ENCODE data around the gene ISOC2.
"Not testable (repeated sequence)": the region's sequence is repeated elsewhere in the genome, so short reads cannot be mapped to it uniquely, and the experiment has no call there.

The ISOC2 gene

DNA sequence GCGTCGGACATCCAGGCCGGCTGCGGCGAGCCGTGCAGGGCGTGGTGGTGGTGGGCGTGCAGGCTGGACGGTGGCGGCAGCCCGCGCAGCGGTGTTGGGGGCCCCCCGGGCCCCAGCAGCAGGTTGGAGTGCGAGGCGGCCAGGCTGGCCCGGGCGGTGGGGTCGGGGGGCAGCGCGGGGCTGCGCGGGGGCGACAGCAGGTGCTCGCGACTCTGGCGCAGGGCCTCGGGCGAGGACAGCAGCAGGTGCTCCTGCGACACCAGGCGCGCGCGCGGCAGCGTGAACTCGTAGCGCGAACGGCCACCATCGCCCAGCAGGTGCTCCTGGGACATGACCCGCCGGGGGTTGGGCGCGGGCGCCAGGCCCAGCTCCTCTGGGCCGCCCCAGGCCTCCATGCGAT is 28.1 kb downstream of the ISOC2 start:
- TF ChIP-seq JUND (IDR thresholded peaks at IDR 0.05; ENCODE audit: low read depth): no peak
- in situ Hi-C loops (cut with HindIII; ENCODE audit: low pct_unique_long_range_greater_than_20kb, low sequenced_read_pairs): no loop called here
- no peak for DNase-seq (ENCODE audit: low read depth in 1 of 2, low spot score in 1 of 2)

DNA sequence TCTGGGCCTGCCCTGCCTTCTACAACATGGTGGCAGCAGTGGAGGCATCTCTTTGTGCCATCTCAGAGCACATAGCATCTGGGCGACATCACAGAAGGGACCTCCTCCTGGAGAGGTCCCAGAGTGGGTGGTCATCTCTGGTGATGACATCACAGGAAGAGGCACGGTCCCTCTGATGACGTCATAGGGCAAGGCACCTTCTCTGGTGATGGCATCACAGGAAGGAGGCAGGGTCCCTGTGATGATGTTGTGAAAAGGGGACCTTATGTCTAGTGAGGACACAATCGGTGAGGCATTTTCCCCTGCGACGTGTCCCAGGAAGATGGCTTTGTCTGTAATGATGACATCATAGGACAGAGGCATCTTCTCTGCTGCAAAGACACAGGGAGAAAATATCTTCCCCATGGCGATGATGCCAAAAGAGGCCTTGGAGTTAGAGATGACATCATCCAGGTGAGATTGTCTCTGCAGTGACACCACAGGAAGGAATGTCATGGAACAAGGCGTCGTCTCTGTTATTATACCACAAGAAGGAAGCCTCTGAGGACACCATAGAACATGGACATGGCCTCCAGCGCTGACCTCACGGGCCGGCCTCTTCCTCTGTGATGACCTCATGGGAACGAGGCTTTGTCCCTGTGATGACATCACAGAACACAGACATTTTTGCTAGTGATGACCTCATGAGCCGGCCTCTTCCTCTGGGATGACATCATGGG is 29.0 kb downstream of the ISOC2 start:
- in situ Hi-C loops (cut with HindIII; ENCODE audit: low pct_unique_long_range_greater_than_20kb, low sequenced_read_pairs): no loop called here
- DNase-seq (ENCODE audit: low read depth in 1 of 2, low spot score in 1 of 2): no peak
- no peak for TF ChIP-seq JUND (IDR thresholded peaks at IDR 0.05; ENCODE audit: low read depth)

DNA sequence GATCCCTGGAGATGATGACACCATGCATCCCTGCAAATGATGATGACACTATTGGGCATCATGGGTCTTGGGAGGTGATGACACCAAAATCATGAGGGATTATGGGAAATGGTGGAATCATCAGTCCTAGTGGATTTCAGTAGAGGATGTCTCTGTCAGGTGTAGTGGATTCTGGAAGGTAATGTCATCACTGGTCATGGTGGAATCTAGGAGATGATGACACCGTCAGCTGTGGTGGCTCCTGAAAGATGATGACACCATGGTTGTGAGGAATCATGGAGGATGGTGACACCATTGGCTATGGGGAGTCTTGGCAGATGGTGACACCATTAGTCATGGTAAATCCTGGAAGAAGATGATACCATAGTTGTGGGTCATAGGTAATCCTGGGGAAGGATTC is 30.3 kb downstream of the ISOC2 start:
- DNase-seq (ENCODE audit: low read depth in 1 of 2, low spot score in 1 of 2): no peak
- in situ Hi-C loops (cut with HindIII; ENCODE audit: low pct_unique_long_range_greater_than_20kb, low sequenced_read_pairs): no loop called here
- no peak for TF ChIP-seq JUND (IDR thresholded peaks at IDR 0.05; ENCODE audit: low read depth)

DNA sequence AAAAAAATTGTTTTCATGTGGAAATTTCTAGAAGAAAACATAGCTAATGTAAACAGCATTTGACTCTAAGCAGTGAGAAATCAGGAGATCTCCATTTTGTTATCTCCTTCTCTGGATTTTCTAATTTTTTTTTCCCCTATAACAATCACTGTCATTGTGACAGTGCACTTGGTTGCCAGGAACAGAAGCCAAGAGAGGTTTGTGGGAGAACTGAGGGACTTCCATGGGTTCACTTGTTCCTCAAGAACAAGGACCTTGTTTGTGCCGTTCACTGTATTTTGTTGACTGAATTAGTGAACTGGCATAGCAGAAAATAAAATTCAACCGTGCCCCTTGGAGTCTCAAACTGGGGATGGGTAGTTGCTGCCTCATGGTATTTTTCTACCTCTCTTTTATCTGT is 35.4 kb downstream of the ISOC2 start:
- in situ Hi-C loops (cut with HindIII; ENCODE audit: low pct_unique_long_range_greater_than_20kb, low sequenced_read_pairs): no loop called here
- no peak for TF ChIP-seq JUND (IDR thresholded peaks at IDR 0.05; ENCODE audit: low read depth)
- no peak for DNase-seq (ENCODE audit: low read depth in 1 of 2, low spot score in 1 of 2)

DNA sequence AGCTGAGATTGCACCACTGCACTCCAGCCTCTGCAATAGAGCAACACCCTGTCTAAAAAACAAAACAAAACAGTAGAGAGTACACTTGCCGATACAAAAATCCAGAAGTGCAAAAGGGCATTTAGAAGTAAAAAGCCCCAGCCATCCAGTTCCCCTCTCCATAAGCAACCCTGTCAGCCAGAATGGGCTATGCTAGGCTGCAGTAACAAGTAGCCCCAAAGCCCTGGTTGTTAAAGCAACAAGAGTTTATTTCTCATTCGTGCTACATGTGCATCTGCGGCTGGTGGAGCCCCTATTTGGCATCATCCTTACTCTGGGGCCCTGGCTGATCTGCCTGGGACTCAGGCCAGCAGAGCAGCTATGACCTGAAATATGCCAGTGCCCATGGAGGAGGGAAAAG is 36.9 kb downstream of the ISOC2 start:
- in situ Hi-C loops (cut with HindIII; ENCODE audit: low pct_unique_long_range_greater_than_20kb, low sequenced_read_pairs): no loop called here
- no peak for DNase-seq (ENCODE audit: low read depth in 1 of 2, low spot score in 1 of 2)
- no peak for TF ChIP-seq JUND (IDR thresholded peaks at IDR 0.05; ENCODE audit: low read depth)

DNA sequence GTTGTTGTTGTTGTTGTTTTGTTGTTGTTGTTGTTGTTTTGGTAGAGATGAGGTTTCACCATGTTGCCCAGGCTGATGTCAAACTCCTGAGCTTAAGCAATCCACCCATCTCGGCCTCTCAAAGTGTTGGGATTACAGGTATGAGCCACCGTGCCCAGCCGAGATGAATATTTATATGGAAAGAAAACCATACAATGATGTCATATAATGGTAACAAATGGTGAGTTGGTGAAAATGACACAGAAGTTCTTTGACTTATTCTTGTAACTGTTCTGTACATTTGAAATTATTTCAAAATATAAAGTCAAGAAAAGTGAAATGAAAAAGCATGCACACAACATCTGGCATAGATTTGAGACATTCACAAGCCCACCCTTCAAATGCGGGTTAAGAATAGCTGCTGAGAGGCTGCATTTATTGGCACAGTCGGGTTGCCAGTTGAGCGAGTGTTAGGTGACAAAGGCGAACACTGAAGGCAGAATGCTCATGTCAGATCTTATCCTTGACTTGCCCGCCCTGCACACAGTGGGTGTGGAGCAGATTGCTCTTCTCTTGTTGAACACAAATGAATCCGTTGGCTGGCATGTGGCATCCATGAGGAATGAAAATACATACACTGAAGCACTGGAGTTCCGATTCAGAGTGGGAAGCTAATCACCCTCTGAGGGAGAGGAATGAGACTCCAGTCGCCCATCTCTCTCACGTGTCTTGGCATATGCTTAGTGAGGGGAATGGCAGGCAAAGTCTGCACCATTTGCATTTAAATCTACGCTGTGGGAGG is 38.0 kb downstream of the ISOC2 start:
- no peak for TF ChIP-seq JUND (IDR thresholded peaks at IDR 0.05; ENCODE audit: low read depth)
- in situ Hi-C loops (cut with HindIII; ENCODE audit: low pct_unique_long_range_greater_than_20kb, low sequenced_read_pairs): no loop called here

DNA sequence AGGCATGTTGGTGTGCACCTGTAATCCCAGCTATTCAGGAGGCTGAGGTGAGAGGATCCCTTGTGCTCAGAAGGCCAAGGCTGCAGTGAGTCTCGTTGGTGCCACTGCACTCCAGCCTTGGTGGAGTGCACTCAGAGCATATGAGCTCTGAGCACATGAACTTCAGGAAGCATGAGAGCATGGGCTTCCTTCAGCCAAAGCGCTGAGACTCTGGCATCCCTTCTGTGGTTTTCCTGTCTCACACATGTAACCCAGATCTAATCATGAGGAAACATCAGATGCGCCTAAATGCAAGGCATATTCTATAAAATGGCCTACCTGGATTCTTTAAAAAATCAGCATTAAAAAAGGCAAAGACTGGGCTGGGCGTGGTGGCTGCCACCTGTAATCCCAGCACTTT is 40.2 kb downstream of the ISOC2 start:
- DNase-seq (ENCODE audit: low read depth in 1 of 2, low spot score in 1 of 2); in situ Hi-C loops (cut with HindIII; ENCODE audit: low pct_unique_long_range_greater_than_20kb, low sequenced_read_pairs): not testable (repeated sequence)

More for the DNA sequence above, 38.0 kb downstream of the ISOC2 start:
- no peak for DNase-seq (ENCODE audit: low read depth in 1 of 2, low spot score in 1 of 2)

DNA sequence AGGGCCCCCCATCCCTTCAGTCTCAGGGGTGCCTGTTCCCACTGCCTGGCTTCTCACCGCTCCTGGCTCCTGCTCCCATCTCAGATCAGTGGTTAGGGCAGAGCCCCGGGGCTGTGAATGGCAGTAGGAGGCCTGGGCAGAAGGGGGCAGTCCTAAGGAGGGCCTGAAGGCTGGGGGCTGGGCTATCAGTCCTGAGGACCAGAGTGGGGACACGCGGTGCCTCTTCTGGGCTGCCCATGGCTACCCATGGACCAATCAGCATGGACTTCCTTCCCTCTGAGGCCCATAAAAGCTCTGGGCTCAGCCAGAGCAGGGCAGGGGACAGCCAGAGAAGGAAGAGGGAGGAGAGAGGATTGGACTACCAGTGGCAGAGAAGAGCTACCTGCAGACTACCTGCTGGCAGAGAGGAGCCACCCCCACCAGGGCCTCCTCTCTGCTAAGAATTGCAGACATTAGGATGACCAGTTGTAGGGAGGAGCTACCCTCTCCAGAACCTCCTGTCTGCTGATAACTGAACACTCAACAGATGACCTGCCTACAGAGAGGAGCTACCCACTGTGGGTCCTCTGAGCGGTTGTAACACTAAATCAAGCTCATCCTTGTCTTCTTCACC is 41.7 kb downstream of the ISOC2 start:
- no peak for TF ChIP-seq JUND (IDR thresholded peaks at IDR 0.05; ENCODE audit: low read depth)
- no peak for DNase-seq (ENCODE audit: low read depth in 1 of 2, low spot score in 1 of 2)
- in situ Hi-C loops (cut with HindIII; ENCODE audit: low pct_unique_long_range_greater_than_20kb, low sequenced_read_pairs): no loop called here

DNA sequence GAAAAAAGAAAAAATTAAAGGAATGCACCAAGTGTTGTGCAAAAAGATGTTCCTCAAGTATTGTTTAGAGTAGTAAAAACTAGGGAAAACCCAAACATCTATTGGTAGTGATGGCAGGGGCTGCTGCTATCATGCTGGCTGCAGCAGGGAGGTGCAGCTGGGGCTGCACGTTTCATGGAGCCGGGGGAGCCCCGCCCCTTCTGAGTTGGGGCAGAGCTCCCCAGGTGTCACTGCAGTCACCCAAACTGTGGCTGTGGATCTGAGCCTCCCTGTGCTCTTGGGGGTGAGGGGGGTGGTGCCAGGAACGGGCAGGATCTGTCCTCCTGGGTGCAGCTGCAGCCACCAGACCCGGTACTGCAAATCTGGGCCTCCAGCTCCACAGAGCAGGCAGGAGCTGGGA is 42.3 kb downstream of the ISOC2 start:
- TF ChIP-seq JUND (IDR thresholded peaks at IDR 0.05; ENCODE audit: low read depth): no peak
- no peak for DNase-seq (ENCODE audit: low read depth in 1 of 2, low spot score in 1 of 2)
- in situ Hi-C loops (cut with HindIII; ENCODE audit: low pct_unique_long_range_greater_than_20kb, low sequenced_read_pairs): no loop called here

DNA sequence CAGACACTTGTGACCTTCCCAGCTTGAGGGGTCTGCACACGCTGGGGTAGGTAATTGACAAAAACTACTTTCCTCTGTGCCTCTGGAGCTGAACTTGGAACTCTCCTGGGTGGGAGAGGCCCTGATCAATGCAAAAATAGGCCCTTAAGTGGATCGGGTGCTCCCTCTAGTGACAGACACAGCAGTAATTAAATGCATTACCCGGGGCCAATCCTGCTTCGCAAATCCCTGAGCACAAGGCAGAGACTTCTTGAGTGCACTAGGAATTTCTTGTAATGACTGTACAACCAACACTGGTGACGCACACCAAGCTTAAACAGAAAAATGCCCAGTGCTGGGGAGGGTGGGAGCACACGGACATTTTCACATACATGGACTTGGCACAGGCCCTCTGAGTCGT is 43.3 kb downstream of the ISOC2 start:
- peak; percentile 64 to 85 for DNase-seq (ENCODE audit: low read depth in 1 of 2, low spot score in 1 of 2)
- TF ChIP-seq JUND (IDR thresholded peaks at IDR 0.05; ENCODE audit: low read depth): no peak
- in situ Hi-C loops (cut with HindIII; ENCODE audit: low pct_unique_long_range_greater_than_20kb, low sequenced_read_pairs): no loop called here

DNA sequence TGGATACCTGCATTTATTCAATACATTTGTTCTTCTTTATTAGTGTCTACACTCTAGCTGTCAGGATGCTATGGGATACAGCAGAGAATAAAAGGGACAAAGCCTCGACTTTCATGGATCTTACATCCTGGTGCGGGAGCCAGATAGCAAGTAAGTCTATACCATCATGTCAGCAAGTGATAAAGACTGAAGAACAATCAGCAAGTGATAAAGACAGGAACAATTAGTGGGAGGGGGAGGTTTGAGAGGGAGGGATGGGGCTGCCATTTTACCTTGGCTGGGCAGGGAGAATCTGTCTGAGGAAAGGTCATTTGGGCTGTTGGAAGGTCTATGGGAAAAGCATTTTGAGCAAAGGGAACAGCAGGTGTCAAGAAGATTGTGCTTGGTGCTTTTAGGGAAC is 51.3 kb downstream of the ISOC2 start:
- in situ Hi-C loops (cut with HindIII; ENCODE audit: low pct_unique_long_range_greater_than_20kb, low sequenced_read_pairs): no loop called here
- DNase-seq (ENCODE audit: low read depth in 1 of 2, low spot score in 1 of 2): no peak
- no peak for TF ChIP-seq JUND (IDR thresholded peaks at IDR 0.05; ENCODE audit: low read depth)

DNA sequence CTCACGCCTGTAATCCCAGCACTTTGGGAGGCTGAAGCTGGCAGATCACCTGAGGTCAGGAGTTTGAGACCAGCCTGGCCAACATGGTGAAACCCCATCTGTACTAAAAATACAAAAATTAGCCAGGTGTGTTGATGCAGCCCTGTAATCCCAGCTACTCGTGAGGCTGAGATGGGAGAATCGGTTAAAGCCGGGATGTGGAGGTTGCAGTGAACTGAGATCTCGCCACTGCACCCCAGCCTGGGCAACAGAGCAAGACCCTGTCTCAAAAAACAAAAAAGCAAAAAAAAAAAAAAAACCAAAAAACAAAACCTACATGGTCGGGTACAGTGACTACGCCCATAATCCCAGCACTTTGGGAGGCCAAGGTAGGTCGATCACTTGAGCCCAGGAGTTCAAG is 52.3 kb downstream of the ISOC2 start:
- in situ Hi-C loops (cut with HindIII; ENCODE audit: low pct_unique_long_range_greater_than_20kb, low sequenced_read_pairs); DNase-seq (ENCODE audit: low read depth in 1 of 2, low spot score in 1 of 2): not testable (repeated sequence)

DNA sequence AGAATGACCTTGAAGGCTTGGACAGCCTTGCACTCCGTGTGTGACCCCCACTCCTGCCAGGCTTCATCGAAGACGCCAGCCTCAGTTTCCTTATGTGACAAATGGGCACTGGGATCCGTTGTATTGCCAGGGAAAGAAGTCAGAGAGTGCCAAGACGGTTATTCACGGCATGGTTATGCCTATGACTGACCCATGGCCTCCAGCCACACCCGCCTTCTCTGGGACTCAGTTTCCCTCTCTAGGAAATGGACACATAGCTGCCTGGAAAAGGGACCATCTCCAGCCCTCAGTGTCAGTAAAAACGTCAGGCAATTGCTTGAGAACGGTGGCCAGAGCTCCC is 52.9 kb downstream of the ISOC2 start:
- no peak for DNase-seq (ENCODE audit: low read depth in 1 of 2, low spot score in 1 of 2)
- TF ChIP-seq JUND (IDR thresholded peaks at IDR 0.05; ENCODE audit: low read depth): no peak
- in situ Hi-C loops (cut with HindIII; ENCODE audit: low pct_unique_long_range_greater_than_20kb, low sequenced_read_pairs): no loop called here
